ENCODE data around the gene CDH16.

GRCh38 chr16:66936462-66936861 lies 17.8 kb upstream of the CDH16 start:
- no peak for TF ChIP-seq EZH2 (IDR thresholded peaks at IDR 0.05; ENCODE audit: borderline replicate concordance, low read length)
- TF ChIP-seq, protein P1, sequence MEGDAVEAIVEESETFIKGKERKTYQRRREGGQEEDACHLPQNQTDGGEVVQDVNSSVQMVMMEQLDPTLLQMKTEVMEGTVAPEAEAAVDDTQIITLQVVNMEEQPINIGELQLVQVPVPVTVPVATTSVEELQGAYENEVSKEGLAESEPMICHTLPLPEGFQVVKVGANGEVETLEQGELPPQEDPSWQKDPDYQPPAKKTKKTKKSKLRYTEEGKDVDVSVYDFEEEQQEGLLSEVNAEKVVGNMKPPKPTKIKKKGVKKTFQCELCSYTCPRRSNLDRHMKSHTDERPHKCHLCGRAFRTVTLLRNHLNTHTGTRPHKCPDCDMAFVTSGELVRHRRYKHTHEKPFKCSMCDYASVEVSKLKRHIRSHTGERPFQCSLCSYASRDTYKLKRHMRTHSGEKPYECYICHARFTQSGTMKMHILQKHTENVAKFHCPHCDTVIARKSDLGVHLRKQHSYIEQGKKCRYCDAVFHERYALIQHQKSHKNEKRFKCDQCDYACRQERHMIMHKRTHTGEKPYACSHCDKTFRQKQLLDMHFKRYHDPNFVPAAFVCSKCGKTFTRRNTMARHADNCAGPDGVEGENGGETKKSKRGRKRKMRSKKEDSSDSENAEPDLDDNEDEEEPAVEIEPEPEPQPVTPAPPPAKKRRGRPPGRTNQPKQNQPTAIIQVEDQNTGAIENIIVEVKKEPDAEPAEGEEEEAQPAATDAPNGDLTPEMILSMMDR (IDR thresholded peaks at IDR 0.05; ENCODE audit: low read length) = no peak

Measured in OCI-LY1 (cell line).